GM12874 (cell line): ENCODE data around the gene ARHGAP32.

Experiments
- TF ChIP-seq, protein P1 (sequence below): IDR thresholded peaks from 2 replicates; pipeline ENCODE4 v1.5.1; 2011; ENCODE audit warnings: low read depth, mild to moderate bottlenecking, control low read depth, low read length, moderate library complexity; ENCODE audit not compliant: insufficient read depth

Gene ARHGAP32

GRCh38 chr11:129067454-129067853 lies 124.7 kb downstream of the ARHGAP32 start:
- TF ChIP-seq, protein P1, sequence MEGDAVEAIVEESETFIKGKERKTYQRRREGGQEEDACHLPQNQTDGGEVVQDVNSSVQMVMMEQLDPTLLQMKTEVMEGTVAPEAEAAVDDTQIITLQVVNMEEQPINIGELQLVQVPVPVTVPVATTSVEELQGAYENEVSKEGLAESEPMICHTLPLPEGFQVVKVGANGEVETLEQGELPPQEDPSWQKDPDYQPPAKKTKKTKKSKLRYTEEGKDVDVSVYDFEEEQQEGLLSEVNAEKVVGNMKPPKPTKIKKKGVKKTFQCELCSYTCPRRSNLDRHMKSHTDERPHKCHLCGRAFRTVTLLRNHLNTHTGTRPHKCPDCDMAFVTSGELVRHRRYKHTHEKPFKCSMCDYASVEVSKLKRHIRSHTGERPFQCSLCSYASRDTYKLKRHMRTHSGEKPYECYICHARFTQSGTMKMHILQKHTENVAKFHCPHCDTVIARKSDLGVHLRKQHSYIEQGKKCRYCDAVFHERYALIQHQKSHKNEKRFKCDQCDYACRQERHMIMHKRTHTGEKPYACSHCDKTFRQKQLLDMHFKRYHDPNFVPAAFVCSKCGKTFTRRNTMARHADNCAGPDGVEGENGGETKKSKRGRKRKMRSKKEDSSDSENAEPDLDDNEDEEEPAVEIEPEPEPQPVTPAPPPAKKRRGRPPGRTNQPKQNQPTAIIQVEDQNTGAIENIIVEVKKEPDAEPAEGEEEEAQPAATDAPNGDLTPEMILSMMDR: no peak

- TF ChIP-seq, protein P1: no peak
Measured at GRCh38 chr11:129066229-129066628, 125.9 kb downstream of the ARHGAP32 start.

GRCh38 chr11:129063118-129063517 lies 129.0 kb downstream of the ARHGAP32 start:
- TF ChIP-seq, protein P1: no peak

GRCh38 chr11:129061492-129062230 lies 130.5 kb downstream of the ARHGAP32 start:
- TF ChIP-seq, protein P1: no peak

DNA sequence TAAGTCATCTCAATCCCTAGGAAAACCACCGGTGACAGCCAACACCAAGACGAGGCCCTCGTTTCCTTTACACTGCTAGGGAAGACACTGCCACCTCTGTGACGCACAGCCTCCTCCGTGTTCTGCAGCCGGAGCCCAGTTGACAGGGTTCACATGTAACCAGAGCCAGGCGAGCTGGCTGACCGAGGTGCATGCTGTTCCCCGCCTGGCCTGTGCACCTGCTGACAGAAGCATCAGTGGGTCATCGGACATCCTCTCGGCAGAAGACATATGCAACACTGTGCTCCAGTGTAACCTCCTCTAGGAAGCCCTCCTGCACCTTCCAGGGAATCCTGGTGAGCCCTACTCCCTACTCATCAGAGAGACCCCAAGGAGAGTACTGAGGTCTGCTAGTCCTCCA lies 135.2 kb downstream of the ARHGAP32 start:
- TF ChIP-seq, protein P1: no peak

DNA sequence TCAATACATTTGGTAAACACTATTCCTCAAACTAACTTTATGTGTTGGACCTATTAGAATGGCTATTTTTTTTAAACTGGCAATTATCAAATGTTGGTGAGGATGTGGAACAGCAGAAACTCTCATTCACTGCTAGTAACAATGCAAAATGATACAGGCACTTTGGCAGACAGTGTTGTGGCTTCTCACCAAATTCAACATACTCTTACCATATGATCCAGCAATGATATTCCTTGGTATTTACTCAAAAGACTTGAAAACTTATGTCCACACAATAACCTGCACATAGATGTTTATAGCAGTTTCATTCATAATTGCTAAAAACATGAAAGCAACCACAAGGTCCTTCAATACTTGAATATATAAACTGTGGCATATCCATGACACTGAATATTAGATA lies 136.9 kb downstream of the ARHGAP32 start:
- TF ChIP-seq, protein P1: no peak

DNA sequence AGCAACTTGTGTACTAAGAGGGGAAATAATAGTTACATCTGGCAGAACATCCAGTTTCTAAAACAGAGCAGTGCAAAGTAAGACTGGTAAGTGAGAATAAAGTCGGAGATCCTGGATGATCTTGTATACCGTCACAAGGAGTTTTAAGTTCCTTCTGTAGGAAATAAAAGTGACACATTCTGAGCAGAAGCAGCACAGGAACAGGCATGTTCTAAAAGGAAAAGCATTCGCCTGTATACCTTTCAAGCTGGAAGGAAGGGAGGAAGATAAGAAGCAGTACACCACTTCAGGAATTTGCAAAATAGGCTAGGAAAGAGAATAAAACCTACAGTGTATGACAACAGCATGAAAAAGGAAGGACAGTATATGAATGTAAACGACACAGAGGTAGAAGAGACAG lies 143.2 kb downstream of the ARHGAP32 start:
- TF ChIP-seq, protein P1: no peak
